Lung (tissue), 16 donors: ENCODE measurements around the gene CKMT2. TPM values are rescaled to one million over a fixed set of nuclear protein-coding genes. Genes with fewer than 3 reads are reported as not detected.

ENCODE experiments used
- ATAC-seq: fragments of 200-7000 bp; cut with Tn5 transposase; one replicate; pipeline ENCODE4 v1.9.1; 2020; ENCODE audit warnings: moderate number of reproducible peaks; ENCODE audit not compliant: insufficient read depth, low FRiP score
- DNase-seq, 3 donors: peaks; one replicate each; pipeline ENCODE4 v3.0.0-alpha.2; 2013 to 2017
- H3K27ac ChIP-seq, 2 donors: one replicate each; pipeline ENCODE4 v1.5.1; 2013; ENCODE audit warnings: mild to moderate bottlenecking in 2 of 2, moderate library complexity in 2 of 2, control low read depth in 1 of 2, inconsistent platforms in 1 of 2, low read depth in 1 of 2, low read length in 1 of 2
- H3K27me3 ChIP-seq, 3 donors: one replicate each; pipeline ENCODE4 v1.5.1; 2013; ENCODE audit warnings: low read length in 2 of 3; ENCODE audit not compliant: control insufficient read depth in 3 of 3, insufficient read depth in 3 of 3
- H3K36me3 ChIP-seq, 4 donors: one replicate each; pipeline ENCODE4 v1.5.1; 2013; ENCODE audit warnings: low read length in 4 of 4, mild to moderate bottlenecking in 1 of 4, moderate library complexity in 1 of 4; ENCODE audit not compliant: control insufficient read depth in 4 of 4, insufficient read depth in 4 of 4
- H3K4me1 ChIP-seq, 5 donors: one replicate each; pipeline ENCODE4 v1.5.1; 2013; ENCODE audit warnings: low read length in 5 of 5, mild to moderate bottlenecking in 2 of 5, moderate library complexity in 1 of 5; ENCODE audit not compliant: control insufficient read depth in 5 of 5, insufficient read depth in 5 of 5
- H3K4me3 ChIP-seq: one replicate; pipeline ENCODE4 v1.5.1; 2013; ENCODE audit warnings: mild to moderate bottlenecking, control low read depth, moderate library complexity
- H3K9ac ChIP-seq, 2 donors: one replicate each; pipeline ENCODE4 v1.5.1; 2013; ENCODE audit warnings: low read length in 2 of 2, control low read depth in 1 of 2; ENCODE audit not compliant: insufficient read depth in 1 of 2
- H3K9me3 ChIP-seq, 4 donors: one replicate each; pipeline ENCODE4 v1.5.1; 2013; ENCODE audit warnings: low read length in 3 of 4, mild to moderate bottlenecking in 1 of 4, moderate library complexity in 1 of 4; ENCODE audit not compliant: control insufficient read depth in 4 of 4, insufficient read depth in 3 of 4
- CTCF ChIP-seq: IDR thresholded peaks from 2 replicates; pipeline ENCODE4 v1.5.1; 2012; ENCODE audit warnings: mild to moderate bottlenecking; ENCODE audit errors: control extremely low read depth, extremely low read depth
- WGBS, 2 donors: extraction: QIAGEN DNeasy Blood & Tissue Kit; methylation state at CpG; one replicate each; pipeline ENCODE4 v1.1.7; 2013; 5-methylcytosine and 5-hydroxymethylcytosine counted together
- long read RNA-seq, 5 donors: transcript quantifications; one replicate each; lab custom pipeline, GENCODE V29; 2026
- polyA plus RNA-seq, 2 donors: library from polyadenylated mRNA; stranded (reverse); fragments of 200-250 nt; gene quantifications; one replicate each; pipeline ENCODE4 v1.2.1, GENCODE V29; 2013
- total RNA-seq, 2 donors: library from RNA; depleted of rRNA in 1 of 2; stranded (reverse); fragments of >200 nt in 1 of 2; gene quantifications; one replicate each; pipeline ENCODE4 v1.2.1, GENCODE V29; 2014 to 2021
- donor health status: control.
- donor health status: control.
- donor health status: Bipolar disorder and iron deficiency.
- donor health status: healthy.
- donor health status: DM: yes; HTN: yes; CAD: no.

CKMT2 gene
- total RNA-seq (1 to 10 TPM; 1.7 to 2.8 TPM), polyA plus RNA-seq (1 to 10 TPM; 1.2 to 1.8 TPM)
- long read RNA-seq, donor 1, partial matches to known transcripts: 0 of 1 reads
- long read RNA-seq, donor 1, other reads (novel, unspliced or antisense): 0 of 1 reads
- long read RNA-seq, donor 2: 0 reads
- long read RNA-seq, donor 3, partial matches to known transcripts: 18 of 18 reads
- long read RNA-seq, donor 3, other reads (novel, unspliced or antisense): 0 of 18 reads
- long read RNA-seq, donor 4, partial matches to known transcripts: 0 of 1 reads
- long read RNA-seq, donor 4, other reads (novel, unspliced or antisense): 0 of 1 reads
- long read RNA-seq, donor 5: 0 reads

GRCh38 chr5:81233080-81233634 lies at the start of gene CKMT2:
Gene CKMT2 (plus strand): TSS chr5:81233322. CDS start chr5:81251133, 17,811 bp downstream.
- no peaks in the 10 kb centered on the region for H3K27me3 ChIP-seq
- WGBS, 2 donors: 15 to 23% methylated on average over 28 of the region's 28 CpGs
- no peak within 1 kb of the TSS for H3K9ac ChIP-seq
- H3K27ac ChIP-seq: peak within 1 kb of the TSS in 1 of 2 donors; percentile 92
- ATAC-seq (peak; percentile 86), DNase-seq (peak; percentile 57 to 75 (median 67))
- no peak for TF ChIP-seq CTCF
- H3K4me1 ChIP-seq: peaks cover 0 to 19% (median 4%) of the 10 kb centered on the region in 5 donors
- H3K9me3 ChIP-seq: no peaks in the 10 kb centered on the region
- H3K4me3 ChIP-seq: no peak within 1 kb of the TSS
- no peaks in the 10 kb centered on the region for H3K36me3 ChIP-seq

GRCh38 chr5:81183811-81184748 lies 49.0 kb upstream of the CKMT2 start:
- ATAC-seq: no peak
- TF ChIP-seq CTCF: no peak
- H3K4me1 ChIP-seq: no peaks in the 10 kb centered on the region
- WGBS, 2 donors: 94 to 95% methylated on average over 11 of the region's 11 CpGs
- no peaks in the 10 kb centered on the region for H3K36me3 ChIP-seq
- H3K9me3 ChIP-seq: no peaks in the 10 kb centered on the region
- H3K4me3 ChIP-seq: no peak overlapping the region
- no peak overlapping the region for H3K9ac ChIP-seq
- no peak for DNase-seq
- H3K27me3 ChIP-seq: no peaks in the 10 kb centered on the region
- no peak overlapping the region for H3K27ac ChIP-seq

- DNase-seq (no peak), ATAC-seq (no peak)
- Histone ChIP-seq H3K27ac (no peak overlapping the region), H3K36me3 (no peaks in the 10 kb centered on the region), H3K4me3 (no peak overlapping the region), H3K9me3 (no peaks in the 10 kb centered on the region), H3K27me3 (no peaks in the 10 kb centered on the region), H3K9ac (no peak overlapping the region), H3K4me1 (no peaks in the 10 kb centered on the region)
- WGBS, 2 donors: 91 to 95% methylated on average over 6 of the region's 6 CpGs
- TF ChIP-seq CTCF: no peak
Observed at GRCh38 chr5:81184749-81185110, 48.4 kb upstream of the CKMT2 start.
